H1 (cell line): ENCODE data around the gene RREB1. TPM values are rescaled to one million over a fixed set of nuclear protein-coding genes. Genes with fewer than 3 reads are reported as not detected.

Experiments used
- CTCF ChIA-PET: fragments of 300-600 bp; sonication (Branson Sonifier 250); formaldehyde crosslinking; loops from one replicate; lab custom pipeline; 2021; ENCODE audit not compliant: partially characterized antibody; lab: Charles Lee
- POLR2A ChIA-PET: fragments of 300-600 bp; sonication (Branson Sonifier 250); formaldehyde crosslinking; loops from one replicate; lab custom pipeline; 2021; ENCODE audit warnings: inconsistent platforms; ENCODE audit not compliant: partially characterized antibody; lab: Charles Lee
- DNase-seq, 2 experiments: peaks; one replicate each; pipeline versions ENCODE4 v3.0.0 to v3.0.0-alpha.2; 2010 to 2022; ENCODE audit warnings: low spot score in 2 of 2, low read depth in 1 of 2, mixed read lengths in 1 of 2
- FAIRE-seq: peaks from 2 replicates; lab custom pipeline; 2011; peaks lifted over from hg19 to GRCh38; lab: Jason Lieb, UNC
- H2AFZ ChIP-seq: 2 replicates; pipeline ENCODE4 v1.8.1; 2012; ENCODE audit warnings: low read length, inconsistent platforms
- H2AK5ac ChIP-seq: 2 replicates; pipeline ENCODE4 v1.6.1; 2013; ENCODE audit warnings: low read depth, low read length
- H2BK120ac ChIP-seq: replicated peaks from 2 replicates; pipeline ENCODE3; 2013; ENCODE audit warnings: low read depth, low read length, inconsistent platforms
- H2BK12ac ChIP-seq: 2 replicates; pipeline ENCODE4 v1.6.1; 2013; ENCODE audit warnings: low read depth, low read length
- H2BK15ac ChIP-seq: 2 replicates; pipeline ENCODE4 v1.6.1; 2013; ENCODE audit warnings: low read length
- H2BK20ac ChIP-seq: 2 replicates; pipeline ENCODE4 v1.6.1; 2013; ENCODE audit warnings: low read length
- H2BK5ac ChIP-seq: 2 replicates; pipeline ENCODE4 v1.6.1; 2013; ENCODE audit warnings: low read depth, low read length
- H3K14ac ChIP-seq: 2 replicates; pipeline ENCODE4 v1.6.1; 2013; ENCODE audit warnings: inconsistent platforms; ENCODE audit not compliant: insufficient read length
- H3K18ac ChIP-seq: 2 replicates; pipeline ENCODE4 v1.6.1; 2013; ENCODE audit warnings: low read length; ENCODE audit errors: extremely low read depth
- H3K23ac ChIP-seq: 2 replicates; pipeline ENCODE4 v1.6.1; 2013; ENCODE audit warnings: inconsistent platforms; ENCODE audit not compliant: insufficient read length
- H3K23me2 ChIP-seq: 2 replicates; pipeline ENCODE4 v1.6.1; 2013; ENCODE audit warnings: low read depth, low read length
- H3K27ac ChIP-seq: 2 replicates; pipeline ENCODE4 v1.6.1; 2011; ENCODE audit warnings: low read depth, low read length, inconsistent platforms
- H3K27me3 ChIP-seq, 4 experiments: replicated peaks in 1 of 4; 1 replicate in 1 of 4; 2 replicates in 3 of 4; pipeline versions ENCODE4 v1.6.1 to v1.8.1; 2011 to 2013; ENCODE audit warnings: low read length in 3 of 4, mild to moderate bottlenecking in 3 of 4, inconsistent platforms in 2 of 4, mixed read lengths in 2 of 4, moderate library complexity in 1 of 4; ENCODE audit not compliant: control insufficient read depth in 3 of 4, insufficient read depth in 3 of 4; ENCODE audit errors: extremely low read depth in 1 of 4
- H3K36me3 ChIP-seq, 4 experiments: 2 replicates each; pipeline versions ENCODE4 v1.6.1 to v1.8.1; 2011 to 2013; ENCODE audit warnings: mild to moderate bottlenecking in 4 of 4, low read length in 3 of 4, moderate library complexity in 2 of 4, control low read depth in 1 of 4, inconsistent platforms in 1 of 4; ENCODE audit not compliant: insufficient read depth in 4 of 4, control insufficient read depth in 2 of 4
- H3K4ac ChIP-seq: replicated peaks from 2 replicates; pipeline ENCODE3; 2013; ENCODE audit warnings: low read length, low read depth, mixed read lengths, inconsistent platforms; ENCODE audit not compliant: insufficient read length
- H3K4me1 ChIP-seq, 4 experiments: replicated peaks in 1 of 4; 1 replicate in 1 of 4; 2 replicates in 3 of 4; pipeline versions ENCODE4 v1.6.1 to v1.8.1; 2011 to 2013; ENCODE audit warnings: low read length in 3 of 4, inconsistent platforms in 2 of 4, mixed read lengths in 1 of 4; ENCODE audit not compliant: insufficient read depth in 4 of 4, control insufficient read depth in 3 of 4
- H3K4me2 ChIP-seq, 2 experiments: 2 replicates each; pipeline versions ENCODE4 v1.6.1 to v1.8.1; 2011 to 2013; ENCODE audit warnings: low read depth in 2 of 2, low read length in 2 of 2, control low read depth in 1 of 2, inconsistent platforms in 1 of 2, mild to moderate bottlenecking in 1 of 2; ENCODE audit not compliant: insufficient read depth in 1 of 2
- H3K4me3 ChIP-seq, 4 experiments: fragments of 200-600, 300-600 bp in 1 of 4; sonication (generic), shearing (Covaris generic), sonication (Bioruptor Twin) in 1 of 4; 2 replicates each; pipeline versions ENCODE4 v1.5.1 to v1.8.1; 2011 to 2016; ENCODE audit warnings: low read length in 4 of 4, low read depth in 3 of 4, control low read depth in 2 of 4, inconsistent platforms in 2 of 4, mild to moderate bottlenecking in 2 of 4, mixed read lengths in 1 of 4, moderate library complexity in 1 of 4; ENCODE audit not compliant: insufficient read depth in 2 of 4; ENCODE audit errors: extremely low read depth in 1 of 4
- H3K56ac ChIP-seq: replicated peaks from 2 replicates; pipeline ENCODE3; 2013; ENCODE audit warnings: low read depth, mild to moderate bottlenecking, mixed read lengths, low read length, inconsistent platforms; ENCODE audit not compliant: insufficient read length
- H3K79me1 ChIP-seq: 2 replicates; pipeline ENCODE4 v1.6.1; 2013; ENCODE audit warnings: low read depth, low read length, control low read depth
- H3K79me2 ChIP-seq, 2 experiments: 2 replicates each; pipeline versions ENCODE4 v1.6.1 to v1.8.1; 2012 to 2013; ENCODE audit warnings: low read length in 2 of 2, mild to moderate bottlenecking in 2 of 2, inconsistent platforms in 1 of 2; ENCODE audit not compliant: insufficient read depth in 2 of 2, control insufficient read depth in 1 of 2
- H3K9ac ChIP-seq, 4 experiments: replicated peaks in 1 of 4; 1 replicate in 1 of 4; 2 replicates in 3 of 4; pipeline versions ENCODE4 v1.6.1 to v1.8.1; 2011 to 2013; ENCODE audit warnings: low read depth in 3 of 4, low read length in 3 of 4, control low read depth in 2 of 4, mild to moderate bottlenecking in 2 of 4, moderate library complexity in 2 of 4, inconsistent platforms in 1 of 4; ENCODE audit errors: extremely low read depth in 1 of 4
- H3K9me3 ChIP-seq, 2 experiments: 2 replicates each; pipeline versions ENCODE4 v1.6.1 to v1.8.1; 2012 to 2013; ENCODE audit warnings: mild to moderate bottlenecking in 2 of 2, moderate library complexity in 2 of 2, control low read depth in 1 of 2, inconsistent platforms in 1 of 2, low read depth in 1 of 2, low read length in 1 of 2, mixed read lengths in 1 of 2; ENCODE audit not compliant: insufficient read depth in 2 of 2
- H4K20me1 ChIP-seq, 2 experiments: replicated peaks in 1 of 2; 2 replicates each; pipeline versions ENCODE3 to v1.8.1; 2011 to 2013; ENCODE audit warnings: inconsistent platforms in 2 of 2, low read length in 2 of 2, mild to moderate bottlenecking in 1 of 2; ENCODE audit not compliant: insufficient read depth in 2 of 2, control insufficient read depth in 1 of 2
- H4K5ac ChIP-seq: 2 replicates; pipeline ENCODE4 v1.6.1; 2013; ENCODE audit warnings: low read length, low read depth, mixed read lengths, inconsistent platforms; ENCODE audit not compliant: insufficient read length
- H4K8ac ChIP-seq: 2 replicates; pipeline ENCODE4 v1.8.0; 2013; ENCODE audit warnings: mild to moderate bottlenecking, moderate library complexity, low read length, inconsistent platforms; ENCODE audit not compliant: insufficient read depth; ENCODE audit errors: extremely low read depth
- H4K91ac ChIP-seq: replicated peaks from 2 replicates; pipeline ENCODE3; 2013; ENCODE audit warnings: low read length, mixed read lengths, inconsistent platforms; ENCODE audit not compliant: insufficient read length
- ASH2L ChIP-seq: fragments of 200-600, 300-600 bp; sonication (generic); IDR thresholded peaks from one replicate; pipeline ENCODE4 v1.7.1; 2017; ENCODE audit warnings: low read length
- BRCA1 ChIP-seq: IDR thresholded peaks from 2 replicates; pipeline ENCODE4 v1.6.1; 2012; ENCODE audit warnings: low read depth, low read length, improper control_type of control experiment
- CHD2 ChIP-seq: IDR thresholded peaks from 2 replicates; pipeline ENCODE4 v1.6.1; 2012; ENCODE audit warnings: low read length, improper control_type of control experiment
- CTBP2 ChIP-seq: IDR thresholded peaks from 2 replicates; pipeline ENCODE4 v1.7.0; 2011; ENCODE audit warnings: borderline replicate concordance, mild to moderate bottlenecking, moderate library complexity, mixed read lengths, low read length; ENCODE audit not compliant: insufficient read depth, insufficient read length
- EZH2 ChIP-seq: fragments of 200-600 bp; sonication (generic); IDR thresholded peaks from 2 replicates; pipeline ENCODE4 v1.7.1; 2012; ENCODE audit warnings: low read depth, mild to moderate bottlenecking, moderate library complexity, low read length, inconsistent platforms; ENCODE audit not compliant: severe bottlenecking
- NANOG ChIP-seq: IDR thresholded peaks from 2 replicates; pipeline ENCODE4 v1.6.1; 2011; ENCODE audit warnings: low read length, low read depth, mild to moderate bottlenecking, inconsistent platforms; ENCODE audit not compliant: insufficient read depth, poor library complexity, severe bottlenecking
- PHF8 ChIP-seq: fragments of 200-600 bp; sonication (generic); conservative IDR thresholded peaks from 2 replicates; pipeline ENCODE4 v1.7.1; 2012; ENCODE audit warnings: low read depth, mild to moderate bottlenecking, inconsistent platforms, low read length, moderate library complexity
- POLR2A ChIP-seq, 2 experiments: IDR thresholded peaks; 1 replicate in 1 of 2; 2 replicates in 1 of 2; pipeline ENCODE4 v1.6.1; 2011; ENCODE audit warnings: low read depth in 2 of 2, low read length in 2 of 2, mild to moderate bottlenecking in 2 of 2; ENCODE audit errors: control extremely low read depth in 1 of 2
- RXRA ChIP-seq: IDR thresholded peaks from 2 replicates; pipeline ENCODE4 v1.6.1; 2011; ENCODE audit warnings: low read depth, mild to moderate bottlenecking, low read length, moderate library complexity; ENCODE audit not compliant: insufficient read depth
- SP1 ChIP-seq: IDR thresholded peaks from 2 replicates; pipeline ENCODE4 v1.6.1; 2011; ENCODE audit warnings: low read depth, low read length
- WGBS, 2 experiments: shearing (Covaris generic) in 1 of 2; methylation state at CpG; one replicate each; pipeline versions ENCODE4 v1.1.6 to v1.1.7; 2013 to 2015; ENCODE audit warnings: low lambda C conversion rate in 2 of 2, mixed read lengths in 2 of 2, inconsistent platforms in 1 of 2, low coverage in 1 of 2, missing lambda C conversion rate in 1 of 2; ENCODE audit not compliant: insufficient replicate concordance in 2 of 2, insufficient coverage in 1 of 2, insufficient read length in 1 of 2; ENCODE audit errors: extremely low coverage in 1 of 2, missing lambda C conversion rate in 1 of 2; 5-methylcytosine and 5-hydroxymethylcytosine counted together
- polyA plus RNA-seq, 7 experiments: library from polyadenylated mRNA; depleted of rRNA in 3 of 7; stranded (reverse) in 5 of 7; unstranded in 2 of 7; fragments of >200 nt in 5 of 7; fragments of 200-250 nt in 2 of 7; gene quantifications; 1 replicate in 5 of 7; 2 replicates in 1 of 7; 4 replicates in 1 of 7; pipeline versions ENCODE4 v1.2.1 to v1.2.3, GENCODE V29; 2011 to 2013; ENCODE audit warnings: missing spikeins in 2 of 7, mixed read lengths in 2 of 7
- total RNA-seq: library from RNA; stranded (reverse); fragmentation: NEBNext Ultra II Directional; extraction: Animal tissue kit (Norgen Biotek cat#: 25700); gene quantifications from 2 replicates; pipeline ENCODE4 v1.2.1, GENCODE V29; 2021
- TF ChIP-seq, protein P1 (sequence below): IDR thresholded peaks from 2 replicates; pipeline ENCODE4 v1.6.1; 2012; ENCODE audit warnings: inconsistent platforms
- TF ChIP-seq, protein P2 (sequence below): IDR thresholded peaks from 2 replicates; pipeline ENCODE4 v1.6.1; 2012; ENCODE audit warnings: low read length, inconsistent platforms

Gene RREB1
- total and polyA plus RNA-seq, 2 of the 8 experiments (the other 6 are each of a cell fraction or from before 2014, with no cell fraction given) = 3.9 to 34.7 TPM

- Histone ChIP-seq H3K9ac (no peak overlapping the region), H3K79me1 (0 out of 2 replicates have a peak, but pooled peaks cover 2% of the 10 kb centered on the region), H3K56ac (no peak overlapping the region), H2AFZ (no peak overlapping the region), H3K9me3 (no peaks in the 10 kb centered on the region), H3K23me2 (no peaks in the 10 kb centered on the region), H3K4me3 (no peak overlapping the region), H3K4ac (no peak overlapping the region), H3K18ac (no peak overlapping the region), H3K23ac (no peak overlapping the region), H4K91ac (no peak overlapping the region), H2BK15ac (0 out of 2 replicates have a peak overlapping the region, but pooled peaks have one; percentile 61), H2BK12ac (0 out of 2 replicates have a peak overlapping the region, but pooled peaks have one; percentile 68), H2AK5ac (no peak overlapping the region), H3K4me2 (no peak overlapping the region), H3K14ac (no peak overlapping the region), H4K5ac (no peak overlapping the region), H4K8ac (no peak overlapping the region), H2BK5ac (no peak overlapping the region), H3K27ac (no peak overlapping the region), H3K27me3 (no peaks in the 10 kb centered on the region), H3K4me1 (peaks cover 9 to 23% (median 14%) of the 10 kb centered on the region in 4 experiments), H2BK120ac (no peak overlapping the region), H4K20me1 (peaks cover 0 to 2% of the 10 kb centered on the region in 2 experiments), H2BK20ac (no peak overlapping the region), H3K36me3 (no peaks in the 10 kb centered on the region), H3K79me2 (no peaks in the 10 kb centered on the region)
- no peak for FAIRE-seq
- POLR2A ChIA-PET = interaction anchor here (1.3 kb wide), 1 partner anchor 10 kb away, joined by 3 read pairs; no protein-coding TSS in a partner anchor
- 83% methylated on average over 10 of the region's 10 CpGs; no CpG with 5 or more reads in 1 of the 2 experiments for WGBS, 2 experiments
- DNase-seq = no peak
- CTCF ChIA-PET = interaction anchor here (0.9 kb wide), 1 partner anchor 125 kb away, joined by 3 read pairs; no protein-coding TSS in a partner anchor
- TF ChIP-seq CHD2 (no peak), PHF8 (no peak), EZH2 (no peak), RXRA (no peak), NANOG (no peak), POLR2A (IDR thresholded peaks at IDR 0.05; ENCODE audit: control extremely low read depth in 1 of 2, low read depth in 2 of 2, low read length in 2 of 2) (no peak), CTBP2 (no peak), SP1 (no peak), BRCA1 (no peak), ASH2L (no peak)
- TF ChIP-seq, protein P1, sequence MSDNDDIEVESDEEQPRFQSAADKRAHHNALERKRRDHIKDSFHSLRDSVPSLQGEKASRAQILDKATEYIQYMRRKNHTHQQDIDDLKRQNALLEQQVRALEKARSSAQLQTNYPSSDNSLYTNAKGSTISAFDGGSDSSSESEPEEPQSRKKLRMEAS = no peak
- TF ChIP-seq, protein P2, sequence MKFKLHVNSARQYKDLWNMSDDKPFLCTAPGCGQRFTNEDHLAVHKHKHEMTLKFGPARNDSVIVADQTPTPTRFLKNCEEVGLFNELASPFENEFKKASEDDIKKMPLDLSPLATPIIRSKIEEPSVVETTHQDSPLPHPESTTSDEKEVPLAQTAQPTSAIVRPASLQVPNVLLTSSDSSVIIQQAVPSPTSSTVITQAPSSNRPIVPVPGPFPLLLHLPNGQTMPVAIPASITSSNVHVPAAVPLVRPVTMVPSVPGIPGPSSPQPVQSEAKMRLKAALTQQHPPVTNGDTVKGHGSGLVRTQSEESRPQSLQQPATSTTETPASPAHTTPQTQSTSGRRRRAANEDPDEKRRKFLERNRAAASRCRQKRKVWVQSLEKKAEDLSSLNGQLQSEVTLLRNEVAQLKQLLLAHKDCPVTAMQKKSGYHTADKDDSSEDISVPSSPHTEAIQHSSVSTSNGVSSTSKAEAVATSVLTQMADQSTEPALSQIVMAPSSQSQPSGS = no peak
Observed at GRCh38 chr6:7241160-7241559, 133.4 kb downstream of the RREB1 start.
